Heart left ventricle (tissue), 13 donors: ENCODE measurements around the gene SIGLEC1.

Experiments used
- POLR2A ChIP-seq, 2 donors: fragments of 450-650 bp; IDR thresholded peaks; one replicate each; pipeline ENCODE4 v1.6.1; 2017; ENCODE audit warnings: antibody characterized with exemption in 2 of 2, mild to moderate bottlenecking in 2 of 2, moderate library complexity in 2 of 2
- TF ChIP-seq, protein P1 (sequence below), 12 donors: fragments of 200-600 bp; sonication (generic) in 4 of 12; IDR thresholded peaks; one replicate each; pipeline versions ENCODE4 v1.5.0 to v1.8.0; 2018 to 2022; ENCODE audit warnings: antibody characterized with exemption in 12 of 12, mild to moderate bottlenecking in 5 of 12
- donor health status: ischemic (EF 13 %, LVEDD 7.1; RV severe dilation, severe dysfunction).
- donor health status: DM: no; HTN: yes; CAD: no.
- donor health status: DM: no; HTN: no; CAD: no.
- donor health status: ischemic (EF 25% LVEDD 6.9; RV normal size, moderate dysfunction).
- donor health status: ischemic (EF 25% LVEDD 5.7; RV mildly dilated, moderate dysfunction).
- donor health status: ischemic (EF 35%, LVEDD 5.7; RV mildly dilated, moderate dysfunction).
- donor health status: nonischemic (EF 11% LVEDD 7.7; RV severe dilation, severe dysfunction).
- donor health status: DM: yes; HTN: yes; CAD: no.
- donor health status: PGD.
- donor health status: ischemic (EF 29% LVEDD 5.4; RV normal size, mild dysfunction).
- donor health status: nonischemic (EF 23%, LVEDD 6.1; RV moderate dilation, normal function).

DNA sequence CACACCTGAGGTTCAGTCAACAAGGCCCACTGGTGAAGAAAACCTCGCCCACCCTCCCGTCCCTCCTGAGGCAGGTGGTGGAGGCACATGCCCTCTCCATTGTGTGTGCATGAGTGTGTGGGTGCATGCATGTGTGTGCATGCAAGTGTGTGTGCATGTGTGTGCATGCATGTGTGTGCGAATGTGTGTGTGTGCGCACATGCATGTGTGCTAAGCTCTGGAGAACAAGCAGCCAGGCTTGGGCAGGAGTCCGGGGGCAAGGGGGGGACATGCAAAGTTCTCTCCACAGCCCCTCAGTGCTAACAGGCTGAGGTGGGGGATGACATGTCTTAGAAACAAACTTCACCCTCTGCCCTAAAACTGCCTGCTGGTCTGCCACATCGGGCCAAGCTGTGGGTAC is 17.0 kb upstream of the SIGLEC1 start:
- TF ChIP-seq, protein P1, sequence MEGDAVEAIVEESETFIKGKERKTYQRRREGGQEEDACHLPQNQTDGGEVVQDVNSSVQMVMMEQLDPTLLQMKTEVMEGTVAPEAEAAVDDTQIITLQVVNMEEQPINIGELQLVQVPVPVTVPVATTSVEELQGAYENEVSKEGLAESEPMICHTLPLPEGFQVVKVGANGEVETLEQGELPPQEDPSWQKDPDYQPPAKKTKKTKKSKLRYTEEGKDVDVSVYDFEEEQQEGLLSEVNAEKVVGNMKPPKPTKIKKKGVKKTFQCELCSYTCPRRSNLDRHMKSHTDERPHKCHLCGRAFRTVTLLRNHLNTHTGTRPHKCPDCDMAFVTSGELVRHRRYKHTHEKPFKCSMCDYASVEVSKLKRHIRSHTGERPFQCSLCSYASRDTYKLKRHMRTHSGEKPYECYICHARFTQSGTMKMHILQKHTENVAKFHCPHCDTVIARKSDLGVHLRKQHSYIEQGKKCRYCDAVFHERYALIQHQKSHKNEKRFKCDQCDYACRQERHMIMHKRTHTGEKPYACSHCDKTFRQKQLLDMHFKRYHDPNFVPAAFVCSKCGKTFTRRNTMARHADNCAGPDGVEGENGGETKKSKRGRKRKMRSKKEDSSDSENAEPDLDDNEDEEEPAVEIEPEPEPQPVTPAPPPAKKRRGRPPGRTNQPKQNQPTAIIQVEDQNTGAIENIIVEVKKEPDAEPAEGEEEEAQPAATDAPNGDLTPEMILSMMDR (IDR thresholded peaks at IDR 0.05) = no peak
- TF ChIP-seq POLR2A (IDR thresholded peaks at IDR 0.05) = no peak
